GM19240 (cell line): ENCODE measurements around the gene MAGOH.
A peak's percentile ranks its signal among the peaks of the same experiment; 100 is the strongest.
"Not testable (repeated sequence)": the region's sequence is repeated elsewhere in the genome, so short reads cannot be mapped to it uniquely, and the experiment has no call there.

Source experiments
- DNase-seq: peaks from one replicate; pipeline ENCODE4 v3.0.0; 2011; ENCODE audit warnings: low spot score; ENCODE audit not compliant: insufficient read length

Gene MAGOH

GRCh38 chr1:53220962-53221286, 17.4 kb downstream of the MAGOH start:
- DNase-seq, result no peak

- DNase-seq, result peak; percentile 87
These were observed 18.0 kb downstream of the MAGOH start, which contains the start of gene CZIB for GRCh38 chr1:53220171-53220961. Gene CZIB (minus strand): TSS chr1:53220634. CDS start chr1:53220575, 59 bp downstream.

GRCh38 chr1:53219711-53220110, 18.6 kb downstream of the MAGOH start:
- no peak for DNase-seq

GRCh38 chr1:53218201-53218600, 20.1 kb downstream of the MAGOH start:
- DNase-seq, result no peak

GRCh38 chr1:53214376-53214940, 23.9 kb downstream of the MAGOH start:
- no peak for DNase-seq

GRCh38 chr1:53210954-53211353, 27.4 kb downstream of the MAGOH start:
- DNase-seq, result no peak

- no peak for DNase-seq
These were observed 28.0 kb downstream of the MAGOH start for GRCh38 chr1:53210352-53210751.

GRCh38 chr1:53207726-53208125, 30.6 kb downstream of the MAGOH start:
- no peak for DNase-seq

- no peak for DNase-seq
These were observed 31.5 kb downstream of the MAGOH start for GRCh38 chr1:53206735-53207379.

- DNase-seq, result not testable (repeated sequence)
These were observed 32.1 kb downstream of the MAGOH start for GRCh38 chr1:53206083-53206685.

- not testable (repeated sequence) for DNase-seq
These were observed 32.8 kb downstream of the MAGOH start for GRCh38 chr1:53205496-53205895.

GRCh38 chr1:53203466-53203865, 34.9 kb downstream of the MAGOH start:
- no peak for DNase-seq

- DNase-seq, result no peak
These were observed 40.1 kb downstream of the MAGOH start for GRCh38 chr1:53198241-53198651.

- DNase-seq, result no peak
These were observed 40.8 kb downstream of the MAGOH start for GRCh38 chr1:53197291-53198200.

- peak; percentile 95 for DNase-seq
These were observed 41.6 kb downstream of the MAGOH start, which contains the start of gene CPT2 for GRCh38 chr1:53196485-53197290. Gene CPT2 (plus strand): TSS chr1:53196824. CDS start chr1:53196944, 120 bp downstream.

GRCh38 chr1:53196017-53196484, 42.3 kb downstream of the MAGOH start:
- DNase-seq, result no peak

- no peak for DNase-seq
These were observed 42.9 kb downstream of the MAGOH start for GRCh38 chr1:53195246-53196016.

- no peak for DNase-seq
These were observed 48.1 kb downstream of the MAGOH start for GRCh38 chr1:53190210-53190611.

- DNase-seq, result no peak
These were observed 49.3 kb downstream of the MAGOH start for GRCh38 chr1:53189061-53189460.
